Measurements from ENCODE around the gene BANP. TPM values are rescaled to one million over a fixed set of nuclear protein-coding genes. Genes with fewer than 3 reads are reported as not detected.

The BANP gene
- total RNA-seq, 1 donor from 2014 or later: 40.8 TPM

Other genes starting within 250 kb of the BANP start
- gene KLHDC4, start 185.4 kb upstream of the BANP start, total RNA-seq: 68.5 and 73.1 TPM in 2 replicates
- gene SLC7A5, start 81.9 kb upstream of the BANP start, total RNA-seq: 271 TPM in 2 replicates
- not detected in 2 replicates for gene CA5A, start 14.9 kb upstream of the BANP start, total RNA-seq